ENCODE data around the gene MYO1C.
"Not testable (repeated sequence)": the region's sequence is repeated elsewhere in the genome, so short reads cannot be mapped to it uniquely, and the experiment has no call there.

MYO1C gene, protein sequence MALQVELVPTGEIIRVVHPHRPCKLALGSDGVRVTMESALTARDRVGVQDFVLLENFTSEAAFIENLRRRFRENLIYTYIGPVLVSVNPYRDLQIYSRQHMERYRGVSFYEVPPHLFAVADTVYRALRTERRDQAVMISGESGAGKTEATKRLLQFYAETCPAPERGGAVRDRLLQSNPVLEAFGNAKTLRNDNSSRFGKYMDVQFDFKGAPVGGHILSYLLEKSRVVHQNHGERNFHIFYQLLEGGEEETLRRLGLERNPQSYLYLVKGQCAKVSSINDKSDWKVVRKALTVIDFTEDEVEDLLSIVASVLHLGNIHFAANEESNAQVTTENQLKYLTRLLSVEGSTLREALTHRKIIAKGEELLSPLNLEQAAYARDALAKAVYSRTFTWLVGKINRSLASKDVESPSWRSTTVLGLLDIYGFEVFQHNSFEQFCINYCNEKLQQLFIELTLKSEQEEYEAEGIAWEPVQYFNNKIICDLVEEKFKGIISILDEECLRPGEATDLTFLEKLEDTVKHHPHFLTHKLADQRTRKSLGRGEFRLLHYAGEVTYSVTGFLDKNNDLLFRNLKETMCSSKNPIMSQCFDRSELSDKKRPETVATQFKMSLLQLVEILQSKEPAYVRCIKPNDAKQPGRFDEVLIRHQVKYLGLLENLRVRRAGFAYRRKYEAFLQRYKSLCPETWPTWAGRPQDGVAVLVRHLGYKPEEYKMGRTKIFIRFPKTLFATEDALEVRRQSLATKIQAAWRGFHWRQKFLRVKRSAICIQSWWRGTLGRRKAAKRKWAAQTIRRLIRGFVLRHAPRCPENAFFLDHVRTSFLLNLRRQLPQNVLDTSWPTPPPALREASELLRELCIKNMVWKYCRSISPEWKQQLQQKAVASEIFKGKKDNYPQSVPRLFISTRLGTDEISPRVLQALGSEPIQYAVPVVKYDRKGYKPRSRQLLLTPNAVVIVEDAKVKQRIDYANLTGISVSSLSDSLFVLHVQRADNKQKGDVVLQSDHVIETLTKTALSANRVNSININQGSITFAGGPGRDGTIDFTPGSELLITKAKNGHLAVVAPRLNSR

DNA sequence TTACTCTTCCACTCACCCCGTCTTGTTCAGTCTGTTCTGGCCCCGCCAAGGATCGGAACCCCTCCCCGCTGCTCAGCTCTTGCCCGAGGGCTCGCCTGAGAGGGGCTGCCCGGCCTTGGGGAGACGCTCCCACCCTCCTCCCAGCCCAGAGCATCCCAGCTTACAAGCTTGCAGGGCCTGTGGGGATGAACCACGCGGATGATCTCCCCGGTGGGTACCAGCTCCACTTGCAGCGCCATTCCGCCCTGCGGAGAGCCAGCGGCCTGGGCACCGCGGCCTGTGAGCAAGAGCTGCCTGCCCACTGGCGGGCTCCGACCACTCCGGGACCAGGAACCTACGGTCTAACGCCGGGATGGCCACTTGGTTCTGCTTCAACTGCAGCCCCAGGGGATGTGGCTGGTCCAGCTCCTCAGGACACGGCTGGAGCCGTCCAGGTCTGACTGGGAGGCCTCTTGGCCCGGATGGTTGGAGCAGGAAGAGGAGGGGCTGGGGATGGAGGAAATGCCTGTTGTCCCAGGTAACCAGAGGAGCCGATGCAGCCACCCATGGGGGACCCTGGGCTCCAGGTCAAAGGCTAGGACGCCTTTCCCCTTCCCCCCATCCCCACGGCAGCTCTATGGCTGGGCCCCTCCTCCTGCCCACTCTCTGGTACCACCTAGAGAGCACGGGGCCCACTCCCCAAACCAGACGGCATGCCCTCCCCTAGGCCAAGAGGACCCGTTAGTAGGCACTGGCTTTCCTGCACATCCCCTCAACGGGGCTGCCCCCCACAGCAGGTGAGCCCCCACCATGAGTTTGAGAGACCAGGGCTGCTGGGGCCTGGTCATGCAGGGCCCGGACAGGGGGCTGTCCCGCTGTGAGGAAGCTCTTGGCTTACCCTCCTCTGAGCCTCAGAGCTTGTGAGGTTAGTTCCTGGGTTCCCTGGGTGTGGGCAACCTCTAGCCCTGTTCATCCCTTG, at the start of gene MYO1C:
MYO1C (minus strand) TSS at position 438 of the 958 bp plus-strand sequence; CDS start at position 239, 199 bp downstream.
- Histone ChIP-seq H3K9me3 (ENCODE audit: control insufficient read depth, insufficient read depth, low read length) (no peaks in the 10 kb centered on the region), H3K36me3 (ENCODE audit: insufficient read depth, low read length) (no peaks in the 10 kb centered on the region; the same call in 1 of the 2 replicates), H3K9ac (ENCODE audit: low read depth, low read length) (peak within 1 kb of the TSS; percentile 78), H3K4me1 (ENCODE audit: insufficient read depth, low read length) (peaks cover 25% of the 10 kb centered on the region; the same call in 1 of the 2 replicates)

DNA sequence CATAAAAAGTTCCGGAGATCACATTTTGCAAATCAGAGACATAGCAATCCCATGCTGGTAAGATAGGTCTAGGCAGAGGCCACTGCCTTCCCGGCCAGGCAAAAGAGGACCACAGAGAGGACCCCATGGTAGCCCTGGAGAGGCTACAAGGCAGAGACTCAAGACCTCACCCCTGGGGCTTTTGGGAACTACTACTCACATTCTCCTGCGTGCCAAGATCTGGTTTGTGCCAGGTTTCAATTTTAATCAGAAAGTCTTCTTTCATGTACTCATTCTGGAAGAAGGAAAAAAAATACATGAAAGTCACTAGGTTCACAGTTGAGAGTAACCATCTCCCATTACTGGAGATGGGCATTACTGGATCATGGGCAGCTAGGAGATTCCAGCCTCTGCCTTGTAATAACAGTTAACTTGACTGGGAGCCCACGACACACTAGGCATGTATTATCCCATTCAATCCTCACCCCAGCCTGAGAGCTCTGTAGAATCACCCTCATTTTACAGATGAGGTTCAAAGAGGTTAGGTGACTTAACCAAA, 49.0 kb upstream of the MYO1C start:
- H3K9ac ChIP-seq (ENCODE audit: low read depth, low read length) = no peak overlapping the region
- H3K9me3 ChIP-seq (ENCODE audit: control insufficient read depth, insufficient read depth, low read length) = no peaks in the 10 kb centered on the region
- H3K36me3 ChIP-seq (ENCODE audit: insufficient read depth, low read length) = peaks cover 10% of the 10 kb centered on the region
- H3K4me1 ChIP-seq (ENCODE audit: insufficient read depth, low read length) = peaks cover 5% of the 10 kb centered on the region; the same call in 1 of the 2 replicates

DNA sequence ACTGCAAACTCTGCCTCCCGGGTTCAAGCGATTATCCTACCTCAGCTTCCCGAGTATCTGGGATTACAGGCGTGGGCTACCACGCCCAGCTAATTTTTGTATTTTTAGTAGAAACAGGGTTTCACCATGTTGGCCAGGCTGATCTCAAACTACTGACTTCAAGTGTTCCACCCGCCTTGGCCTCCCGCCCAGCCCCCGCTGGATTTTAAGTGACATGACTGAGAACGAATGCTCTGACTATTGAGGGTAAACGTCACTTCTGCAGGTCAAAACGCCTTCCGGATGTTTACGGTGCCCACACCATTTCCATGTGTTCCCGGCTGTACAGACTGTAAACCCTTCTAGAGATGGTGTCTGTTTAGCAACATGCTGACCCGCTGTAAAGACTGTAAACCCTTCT, 47.3 kb upstream of the MYO1C start:
- H3K36me3 ChIP-seq (ENCODE audit: insufficient read depth, low read length) = peaks cover 10% of the 10 kb centered on the region
- no peak overlapping the region for H3K9ac ChIP-seq (ENCODE audit: low read depth, low read length)

DNA sequence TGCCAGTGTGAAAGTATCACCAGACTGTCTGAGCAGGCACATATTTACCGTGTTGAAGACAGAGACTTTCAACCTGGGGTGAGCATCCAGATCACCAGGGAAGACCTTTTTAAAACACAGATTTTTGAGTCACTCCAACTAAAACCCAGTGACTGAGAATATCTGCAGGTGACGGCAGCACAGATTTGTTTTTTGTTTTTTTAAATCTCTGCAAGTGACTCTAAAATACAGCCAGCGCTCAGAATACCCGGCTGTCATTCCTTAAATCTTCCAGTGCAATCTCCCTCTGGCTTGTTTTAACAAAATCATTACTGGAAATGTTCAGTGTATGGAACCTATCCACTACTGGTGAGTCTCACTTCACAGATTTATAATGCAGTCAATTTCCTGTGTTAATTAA, 43.3 kb upstream of the MYO1C start:
- H3K36me3 ChIP-seq (ENCODE audit: insufficient read depth, low read length) = peaks cover 24% of the 10 kb centered on the region
- no peaks in the 10 kb centered on the region for H3K4me1 ChIP-seq (ENCODE audit: insufficient read depth, low read length)
- no peaks in the 10 kb centered on the region for H3K9me3 ChIP-seq (ENCODE audit: control insufficient read depth, insufficient read depth, low read length)
- H3K9ac ChIP-seq (ENCODE audit: low read depth, low read length) = no peak overlapping the region

More for the DNA sequence above, 47.3 kb upstream of the MYO1C start:
- Histone ChIP-seq H3K4me1 (ENCODE audit: insufficient read depth, low read length) (peaks cover 5% of the 10 kb centered on the region; the same call in 1 of the 2 replicates), H3K9me3 (ENCODE audit: control insufficient read depth, insufficient read depth, low read length) (no peaks in the 10 kb centered on the region)

DNA sequence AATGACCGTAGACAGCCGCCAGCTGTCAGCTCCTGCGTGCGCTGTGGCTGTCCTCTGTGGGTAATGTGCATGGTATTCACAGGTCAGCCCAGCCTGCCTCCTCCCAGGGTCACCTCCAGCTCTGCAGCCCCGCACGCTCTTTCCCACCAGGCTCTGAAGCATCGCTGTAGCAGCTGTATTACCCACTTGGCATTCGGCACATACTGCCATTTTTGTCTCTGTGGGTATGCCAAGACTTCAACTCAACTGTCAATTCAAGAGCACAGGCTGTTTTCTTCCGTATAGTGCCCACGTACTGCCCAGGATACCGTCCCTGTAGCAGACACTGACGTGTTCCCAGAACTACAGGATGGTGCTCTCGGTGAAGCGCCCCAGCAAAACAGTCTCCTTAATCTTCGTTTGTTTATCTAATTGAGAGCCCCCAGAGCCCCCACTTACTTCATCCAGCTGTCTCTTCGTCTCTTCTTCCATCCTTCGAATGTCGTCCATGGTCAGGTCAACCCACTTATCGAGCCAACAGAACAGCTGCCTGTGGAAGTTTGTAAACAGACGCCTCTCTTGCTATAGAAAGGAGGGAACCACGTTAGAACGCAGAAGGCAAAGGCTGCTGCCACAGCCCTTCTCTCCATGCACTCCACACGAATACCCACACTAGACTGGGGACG, 41.3 kb upstream of the MYO1C start:
- Histone ChIP-seq H3K36me3 (ENCODE audit: insufficient read depth, low read length) (peaks cover 30% of the 10 kb centered on the region), H3K4me1 (ENCODE audit: insufficient read depth, low read length) (no peaks in the 10 kb centered on the region), H3K9me3 (ENCODE audit: control insufficient read depth, insufficient read depth, low read length) (no peaks in the 10 kb centered on the region), H3K9ac (ENCODE audit: low read depth, low read length) (no peak overlapping the region)

DNA sequence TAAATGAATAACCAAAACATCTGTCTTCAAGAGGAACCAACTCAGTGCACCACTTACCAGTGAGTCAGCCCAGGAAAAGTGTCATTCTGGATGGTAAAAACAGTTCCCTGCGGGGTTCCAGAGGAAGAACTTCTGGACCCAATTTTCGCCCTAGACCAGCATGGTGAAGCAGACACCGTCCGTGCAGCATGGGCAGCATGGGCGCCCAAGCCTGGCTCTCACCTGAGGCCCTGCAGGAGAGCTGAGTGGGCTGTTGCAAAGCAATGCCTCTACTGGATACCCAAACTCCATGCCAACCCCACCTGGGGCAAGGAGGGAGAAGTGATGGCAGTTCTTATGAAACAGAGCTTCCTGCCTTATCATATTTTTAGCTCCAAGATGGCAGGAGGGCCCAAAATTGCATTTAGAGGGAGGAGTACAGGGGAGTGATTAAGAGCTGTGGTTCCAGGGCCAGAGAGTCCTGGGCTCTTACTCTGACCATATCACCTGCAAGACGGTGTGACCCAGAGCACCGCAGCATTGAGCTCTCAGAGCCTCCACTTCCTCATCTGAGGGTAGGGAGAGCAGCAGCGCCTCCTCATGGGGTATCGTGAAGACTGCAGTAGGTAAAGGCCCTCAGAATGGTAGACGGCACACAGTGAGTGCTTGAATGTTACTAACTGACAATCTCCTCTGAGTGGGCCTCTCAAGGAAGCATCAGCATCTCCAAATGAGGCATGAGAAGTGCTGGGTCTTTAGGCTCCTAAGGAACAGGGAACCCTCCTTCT, 40.5 kb upstream of the MYO1C start:
- H3K9ac ChIP-seq (ENCODE audit: low read depth, low read length) = no peak overlapping the region
- H3K9me3 ChIP-seq (ENCODE audit: control insufficient read depth, insufficient read depth, low read length) = no peaks in the 10 kb centered on the region
- peaks cover 27% of the 10 kb centered on the region for H3K36me3 ChIP-seq (ENCODE audit: insufficient read depth, low read length)
- H3K4me1 ChIP-seq (ENCODE audit: insufficient read depth, low read length) = no peaks in the 10 kb centered on the region

DNA sequence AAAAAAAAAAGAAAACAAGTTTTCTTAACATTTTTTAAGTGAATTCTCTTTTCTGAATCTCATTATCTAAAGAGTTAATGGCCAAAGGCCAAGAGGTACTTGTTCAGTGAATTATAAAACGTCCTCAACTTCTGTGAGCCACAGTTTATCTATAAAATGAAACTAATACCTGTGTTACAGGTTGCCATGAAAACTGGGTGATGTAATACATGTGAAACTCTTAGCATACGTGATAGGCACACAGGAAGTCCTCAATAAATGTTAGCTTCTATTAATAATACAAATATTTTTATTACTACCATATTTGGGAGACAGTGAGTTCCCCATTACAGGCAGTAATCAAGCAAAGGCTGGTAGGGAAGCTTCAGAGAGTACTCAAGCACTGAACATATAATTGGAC, 37.4 kb upstream of the MYO1C start:
- H3K9me3 ChIP-seq (ENCODE audit: control insufficient read depth, insufficient read depth, low read length) = no peaks in the 10 kb centered on the region
- peaks cover 24% of the 10 kb centered on the region for H3K36me3 ChIP-seq (ENCODE audit: insufficient read depth, low read length)
- H3K4me1 ChIP-seq (ENCODE audit: insufficient read depth, low read length) = no peaks in the 10 kb centered on the region
- H3K9ac ChIP-seq (ENCODE audit: low read depth, low read length) = no peak overlapping the region

DNA sequence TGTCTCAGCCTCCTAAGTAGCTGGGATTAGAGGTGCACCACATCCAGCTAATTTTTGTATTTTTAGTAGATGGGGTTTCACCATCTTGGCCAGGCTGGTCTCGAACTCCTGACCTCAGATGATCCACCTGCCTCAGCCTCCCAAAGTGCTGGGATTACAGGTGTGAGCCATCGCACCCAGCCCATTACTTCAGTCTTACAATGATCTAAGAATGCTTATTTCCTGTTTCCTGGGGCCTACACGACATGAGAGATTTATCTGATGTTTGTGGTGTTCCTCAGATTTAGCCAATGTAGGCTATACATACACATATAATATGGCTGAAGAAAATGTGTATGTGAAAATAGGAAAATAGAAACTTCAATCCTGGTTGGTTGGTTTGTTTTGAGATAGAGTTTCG, 34.4 kb upstream of the MYO1C start:
- not testable (repeated sequence) for H3K9ac ChIP-seq (ENCODE audit: low read depth, low read length); H3K36me3 ChIP-seq (ENCODE audit: insufficient read depth, low read length); H3K4me1 ChIP-seq (ENCODE audit: insufficient read depth, low read length); H3K9me3 ChIP-seq (ENCODE audit: control insufficient read depth, insufficient read depth, low read length)

DNA sequence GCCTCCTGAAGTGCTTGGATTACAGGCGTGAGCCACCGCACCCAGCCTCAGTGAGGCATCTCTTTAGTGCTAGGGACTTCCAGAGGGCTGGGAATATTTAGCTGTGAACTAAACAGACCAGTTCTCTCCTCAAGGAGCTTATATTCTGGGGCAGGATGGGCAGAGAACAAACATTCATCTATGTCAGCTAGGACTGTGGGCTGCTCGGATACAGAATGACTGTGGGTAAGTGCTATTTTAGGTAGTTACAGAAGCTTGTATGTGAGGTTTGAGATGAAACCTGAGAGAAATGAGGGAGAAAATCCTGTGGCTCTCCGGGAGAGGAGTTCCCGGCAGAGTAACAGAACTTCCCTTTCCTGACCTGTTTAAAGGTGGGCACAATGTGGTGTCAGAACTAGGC, 30.1 kb upstream of the MYO1C start:
- H3K36me3 ChIP-seq (ENCODE audit: insufficient read depth, low read length) = peaks cover 4% of the 10 kb centered on the region; the same call in 1 of the 2 replicates
- H3K9ac ChIP-seq (ENCODE audit: low read depth, low read length) = no peak overlapping the region
- no peaks in the 10 kb centered on the region for H3K4me1 ChIP-seq (ENCODE audit: insufficient read depth, low read length)
- H3K9me3 ChIP-seq (ENCODE audit: control insufficient read depth, insufficient read depth, low read length) = no peaks in the 10 kb centered on the region

DNA sequence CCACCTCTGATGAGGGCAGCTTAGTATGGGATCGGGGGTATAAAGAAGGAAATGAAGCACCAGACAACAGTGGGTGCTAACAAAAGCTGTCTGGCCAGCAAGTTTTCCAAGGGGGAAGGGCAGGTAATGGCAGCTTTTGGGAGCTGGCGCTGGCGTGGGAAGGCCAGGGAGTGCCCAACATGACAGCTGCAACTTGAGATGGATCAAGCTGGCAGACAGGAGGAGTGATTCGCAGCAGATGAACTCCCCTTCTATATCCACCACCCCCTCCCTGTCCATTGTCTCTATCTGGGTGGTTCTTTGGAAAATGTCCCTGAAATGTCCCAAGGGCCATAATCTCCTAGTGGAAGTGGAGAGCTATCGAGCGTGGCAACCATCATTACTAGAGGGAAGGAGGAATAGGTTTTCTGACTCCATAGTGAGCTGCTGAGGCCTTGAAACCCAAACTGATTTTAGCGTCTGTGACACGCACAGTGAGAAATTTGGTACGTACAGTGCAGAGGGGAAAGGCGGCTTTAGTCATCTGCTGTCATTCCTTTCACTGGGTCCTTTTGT, 28.7 kb upstream of the MYO1C start:
- Histone ChIP-seq H3K4me1 (ENCODE audit: insufficient read depth, low read length) (no peaks in the 10 kb centered on the region), H3K36me3 (ENCODE audit: insufficient read depth, low read length) (peaks cover 4% of the 10 kb centered on the region; the same call in 1 of the 2 replicates), H3K9ac (ENCODE audit: low read depth, low read length) (no peak overlapping the region), H3K9me3 (ENCODE audit: control insufficient read depth, insufficient read depth, low read length) (no peaks in the 10 kb centered on the region)

DNA sequence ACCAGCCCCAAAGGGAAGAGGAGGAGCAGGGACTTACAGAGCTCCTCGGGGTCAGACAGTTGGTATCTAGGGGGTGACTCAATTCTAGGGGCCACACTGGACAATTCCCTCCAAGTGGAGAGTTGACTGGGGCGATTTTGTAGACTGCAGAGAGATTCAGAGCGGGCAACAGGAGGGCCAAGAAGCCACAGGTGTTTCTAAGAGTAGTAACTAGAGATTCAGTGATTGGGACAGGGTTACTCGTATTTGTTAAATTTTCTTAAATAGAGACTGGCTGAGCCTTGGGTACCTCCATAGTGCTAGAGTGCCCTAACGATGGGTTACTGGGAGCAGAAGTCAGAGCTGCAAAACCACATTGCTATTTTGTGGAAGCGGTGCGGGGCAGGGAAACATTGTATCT, 27.2 kb upstream of the MYO1C start:
- no peaks in the 10 kb centered on the region for H3K9me3 ChIP-seq (ENCODE audit: control insufficient read depth, insufficient read depth, low read length)
- peaks cover 5% of the 10 kb centered on the region; the same call in 1 of the 2 replicates for H3K4me1 ChIP-seq (ENCODE audit: insufficient read depth, low read length)
- H3K9ac ChIP-seq (ENCODE audit: low read depth, low read length) = no peak overlapping the region
- peaks cover 4% of the 10 kb centered on the region; the same call in 1 of the 2 replicates for H3K36me3 ChIP-seq (ENCODE audit: insufficient read depth, low read length)

DNA sequence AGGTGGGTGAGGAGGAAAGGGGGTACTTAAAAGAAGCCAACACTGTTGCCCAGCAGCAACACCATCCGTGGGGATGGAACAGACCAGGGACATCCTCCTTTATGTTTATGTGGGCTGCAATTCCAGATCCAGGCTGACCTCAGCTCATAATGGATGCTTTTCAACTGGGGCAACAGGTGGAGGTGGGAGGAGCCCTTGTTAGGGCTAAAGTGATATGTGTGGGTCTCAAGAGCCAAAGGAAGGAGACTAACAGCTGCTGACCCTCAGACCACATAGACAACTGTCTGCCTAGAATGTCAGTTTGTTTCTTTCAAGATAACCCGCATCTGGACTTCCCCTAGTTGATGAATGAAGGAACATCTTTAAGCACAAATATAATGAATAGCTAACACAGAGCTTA, 25.9 kb upstream of the MYO1C start:
- Histone ChIP-seq H3K9ac (ENCODE audit: low read depth, low read length) (no peak overlapping the region), H3K4me1 (ENCODE audit: insufficient read depth, low read length) (peaks cover 5% of the 10 kb centered on the region; the same call in 1 of the 2 replicates), H3K9me3 (ENCODE audit: control insufficient read depth, insufficient read depth, low read length) (no peaks in the 10 kb centered on the region), H3K36me3 (ENCODE audit: insufficient read depth, low read length) (peaks cover 4% of the 10 kb centered on the region; the same call in 1 of the 2 replicates)

Data from ES-I3 (cell line).